Bronchial epithelial cell (primary cell): ENCODE data around the gene BICC1. TPM values are rescaled to one million over a fixed set of nuclear protein-coding genes. Genes with fewer than 3 reads are reported as not detected.
A peak's percentile ranks its signal among the peaks of the same experiment; 100 is the strongest.

Source experiments
- DNase-seq: peaks from one replicate; pipeline ENCODE4 v3.0.0-alpha.2; 2010; ENCODE audit warnings: low read depth
- FAIRE-seq: peaks from 2 replicates; lab custom pipeline; 2011; peaks lifted over from hg19 to GRCh38; lab: Jason Lieb, UNC
- H3K27me3 ChIP-seq: 2 replicates; pipeline ENCODE4 v1.5.1; 2011; ENCODE audit warnings: low read length; ENCODE audit not compliant: control insufficient read depth, insufficient read depth
- H3K36me3 ChIP-seq: 2 replicates; pipeline ENCODE4 v1.5.1; 2011; ENCODE audit warnings: low read length; ENCODE audit not compliant: control insufficient read depth, insufficient read depth
- H3K4me3 ChIP-seq: 2 replicates; pipeline ENCODE4 v1.5.1; 2011; ENCODE audit warnings: mild to moderate bottlenecking, low read depth, low read length, control low read depth
- CTCF ChIP-seq: IDR thresholded peaks from 2 replicates; pipeline ENCODE4 v1.5.1; 2011; ENCODE audit warnings: mild to moderate bottlenecking, moderate library complexity, low read length, control low read depth, inconsistent platforms; ENCODE audit not compliant: insufficient read depth, severe bottlenecking
- total RNA-seq: library from RNA; depleted of rRNA; stranded (reverse); fragments of >200 nt; gene quantifications from 2 replicates; pipeline ENCODE4 v1.2.1, GENCODE V29; 2014

The BICC1 gene
- total RNA-seq, 1 donor from 2014 or later: 1.1 TPM

DNA sequence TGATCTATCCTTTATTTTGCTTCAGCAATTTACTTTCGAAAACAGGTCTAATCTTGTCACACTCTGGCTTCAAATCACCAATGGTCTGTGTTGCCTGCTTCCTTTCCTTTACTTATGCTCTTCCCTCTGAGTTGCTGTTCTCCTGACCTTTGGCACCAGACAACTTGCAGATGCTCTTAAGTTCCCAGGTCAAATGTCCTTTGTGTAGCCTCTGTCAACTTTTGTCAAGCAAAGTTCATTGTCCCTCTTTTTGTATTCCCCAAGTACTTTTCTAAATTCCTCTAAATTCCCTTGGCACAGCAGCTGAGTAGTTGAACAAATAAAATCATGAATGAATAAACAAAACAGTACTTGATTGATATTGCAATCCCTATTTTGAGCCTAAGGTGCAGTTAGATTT lies 289.4 kb downstream of the BICC1 start:
- H3K36me3 ChIP-seq: no peaks in the 10 kb centered on the region

GRCh38 chr10:58806323-58806722 lies 293.7 kb downstream of the BICC1 start:
- no peak overlapping the region for H3K4me3 ChIP-seq
- H3K27me3 ChIP-seq: no peaks in the 10 kb centered on the region
- no peaks in the 10 kb centered on the region for H3K36me3 ChIP-seq
- no peak for FAIRE-seq
- TF ChIP-seq CTCF: no peak
- DNase-seq: peak; percentile 69

More for the DNA sequence above, 289.4 kb downstream of the BICC1 start:
- no peak for TF ChIP-seq CTCF
- no peaks in the 10 kb centered on the region for H3K27me3 ChIP-seq
- no peak for DNase-seq
- no peak for FAIRE-seq
- H3K4me3 ChIP-seq: no peak overlapping the region

GRCh38 chr10:58806970-58807628 lies 294.4 kb downstream of the BICC1 start:
- Histone ChIP-seq H3K36me3 (no peaks in the 10 kb centered on the region), H3K27me3 (no peaks in the 10 kb centered on the region), H3K4me3 (no peak overlapping the region)
- FAIRE-seq: no peak
- TF ChIP-seq CTCF: no peak
- peak; percentile 91 for DNase-seq

DNA sequence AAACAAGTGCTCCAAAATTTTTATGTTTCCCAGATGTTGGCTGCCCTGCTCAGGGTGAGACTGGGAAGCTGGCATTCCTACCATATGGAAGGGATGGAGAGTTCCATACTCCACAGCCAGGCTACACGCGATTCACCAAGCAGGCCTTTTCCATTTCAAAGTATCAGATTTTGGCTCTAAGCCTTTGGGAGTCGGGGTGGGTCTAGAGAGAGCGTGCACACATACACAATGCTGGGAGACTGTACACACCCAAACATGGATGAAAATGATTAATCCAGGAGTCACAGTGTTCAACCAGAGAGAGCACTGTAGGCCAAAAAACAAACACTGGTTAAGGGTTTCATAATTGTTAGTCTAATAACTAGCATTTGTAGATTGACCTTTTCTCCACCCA lies 295.0 kb downstream of the BICC1 start:
- no peaks in the 10 kb centered on the region for H3K36me3 ChIP-seq
- no peak for FAIRE-seq
- H3K27me3 ChIP-seq: no peaks in the 10 kb centered on the region
- no peak overlapping the region for H3K4me3 ChIP-seq
- peak; percentile 94 for DNase-seq
- no peak for TF ChIP-seq CTCF

DNA sequence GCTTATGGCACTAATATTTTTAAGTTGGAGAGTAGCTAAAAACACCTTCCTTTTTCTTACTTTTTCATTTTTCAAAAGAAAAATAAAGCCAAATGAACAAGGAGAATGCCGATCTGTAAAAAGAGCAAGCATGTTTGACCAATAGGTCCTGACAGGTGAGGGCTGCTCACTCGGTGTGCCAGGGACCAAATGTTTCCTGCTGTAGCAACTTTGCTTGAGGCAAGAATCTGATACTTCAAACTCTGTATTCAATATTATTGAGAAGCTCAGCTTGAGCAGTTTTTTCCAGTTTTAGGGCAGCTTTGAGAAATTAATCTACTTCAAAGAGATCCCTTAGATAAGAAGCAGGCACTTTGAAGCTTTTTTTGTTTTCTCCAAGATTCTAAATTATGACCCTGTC lies 298.1 kb downstream of the BICC1 start:
- no peak for DNase-seq
- H3K27me3 ChIP-seq: no peaks in the 10 kb centered on the region
- FAIRE-seq: no peak
- H3K4me3 ChIP-seq: no peak overlapping the region
- no peak for TF ChIP-seq CTCF
- no peaks in the 10 kb centered on the region for H3K36me3 ChIP-seq

- Histone ChIP-seq H3K36me3 (no peaks in the 10 kb centered on the region), H3K27me3 (no peaks in the 10 kb centered on the region), H3K4me3 (no peak overlapping the region)
- no peak for DNase-seq
- no peak for TF ChIP-seq CTCF
- no peak for FAIRE-seq
Measured at GRCh38 chr10:58813573-58813972, 300.9 kb downstream of the BICC1 start.
